Upper lobe of left lung (tissue), 4 donors: ENCODE measurements around the gene MBP.

Experiments
- CTCF ChIP-seq, 6 experiments: fragments of 450-650 bp in 4 of 6; fragments of 200-600 bp in 2 of 6; sonication (generic) in 2 of 6; IDR thresholded peaks; one replicate each; pipeline ENCODE4 v1.5.1; 2016 to 2019; ENCODE audit warnings: antibody characterized with exemption in 6 of 6
- EP300 ChIP-seq, 4 donors: sonication (generic); formaldehyde crosslinking; IDR thresholded peaks; one replicate each; pipeline ENCODE4 v1.5.1; 2017; ENCODE audit warnings: antibody characterized with exemption in 4 of 4, control low read depth in 2 of 4
- POLR2A ChIP-seq, 4 donors: fragments of 450-650 bp; IDR thresholded peaks; one replicate each; pipeline ENCODE4 v1.5.1; 2016 to 2017; ENCODE audit warnings: antibody characterized with exemption in 4 of 4, mild to moderate bottlenecking in 2 of 4
- POLR2AphosphoS5 ChIP-seq, 2 donors: sonication (generic); formaldehyde crosslinking; IDR thresholded peaks; one replicate each; pipeline ENCODE4 v1.5.1; 2017; ENCODE audit warnings: antibody characterized with exemption in 2 of 2

DNA sequence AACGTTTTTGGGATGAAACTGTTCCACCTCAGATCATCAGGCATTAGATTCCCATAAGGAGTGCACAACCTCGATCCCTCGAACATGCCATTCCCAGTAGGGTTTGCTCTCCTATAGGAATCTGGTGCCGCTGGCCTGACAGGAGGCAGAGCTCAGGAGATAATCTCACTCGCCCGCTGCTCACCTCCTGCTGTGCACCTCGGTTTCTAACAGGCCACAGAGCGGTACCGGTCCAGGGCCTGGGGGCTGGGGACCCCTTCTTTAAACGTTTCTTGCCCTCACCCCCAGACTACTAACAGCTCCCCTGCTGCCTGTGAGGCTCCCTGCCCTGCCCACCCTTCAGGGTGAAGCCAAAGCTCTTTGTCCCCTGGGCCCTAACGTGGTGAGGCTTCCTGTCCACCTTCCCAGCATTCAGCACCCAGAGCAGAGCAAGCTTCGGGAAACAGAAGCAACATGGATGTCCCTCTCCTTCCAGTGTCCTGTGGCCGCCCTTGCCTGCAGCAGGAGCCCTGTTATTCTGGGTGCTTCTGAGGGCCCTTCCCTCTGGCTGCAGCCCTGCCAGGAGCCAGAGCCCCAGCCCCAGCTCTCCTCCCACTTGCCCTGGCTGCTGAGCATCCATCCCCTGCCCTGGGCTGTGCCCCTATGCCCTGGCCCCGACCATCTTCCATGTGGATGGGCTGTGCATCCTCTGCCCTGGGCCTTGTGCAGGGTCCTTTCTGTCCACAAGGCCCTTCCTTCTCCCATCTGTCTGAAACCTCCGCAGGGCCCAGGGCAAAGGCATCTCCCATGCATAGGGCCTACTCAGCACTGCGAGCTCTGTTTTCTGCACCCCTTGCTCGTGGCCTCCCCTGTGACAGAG is 140.1 kb downstream of the MBP start:
- no peak for TF ChIP-seq CTCF (IDR thresholded peaks at IDR 0.05)
- no peak for TF ChIP-seq EP300 (IDR thresholded peaks at IDR 0.05)
- TF ChIP-seq POLR2A (IDR thresholded peaks at IDR 0.05), result no peak
- TF ChIP-seq POLR2AphosphoS5 (IDR thresholded peaks at IDR 0.05), result no peak
